Naive B cell (primary cell): ENCODE results near the gene NMU. TPM values are rescaled to one million over a fixed set of nuclear protein-coding genes. Genes with fewer than 3 reads are reported as not detected.

Experiments
- ATAC-seq, 2 donors: fragments of 150-1000 bp; cut with Tn5 transposase; 2 replicates each; pipeline ENCODE4 v1.10.0; 2021; ENCODE audit warnings: low read depth in 2 of 2, mild to moderate bottlenecking in 2 of 2, moderate library complexity in 2 of 2
- DNase-seq: peaks from one replicate; pipeline ENCODE4 v3.0.0; 2022
- H3K27ac Mint-ChIP-seq, 6 donors: one replicate each; pipeline ENCODE4 v1.8.0; 2020 to 2022; ENCODE audit warnings: mild to moderate bottlenecking in 6 of 6, mixed read lengths in 6 of 6, moderate library complexity in 5 of 6, inconsistent platforms in 2 of 6
- H3K27me3 Mint-ChIP-seq, 3 donors: one replicate each; pipeline ENCODE4 v1.8.0; 2021 to 2022; ENCODE audit warnings: mixed read lengths in 3 of 3, mild to moderate bottlenecking in 1 of 3
- H3K36me3 Mint-ChIP-seq, 2 donors: one replicate each; pipeline ENCODE4 v1.8.0; 2020 to 2022; ENCODE audit warnings: mixed read lengths in 2 of 2, inconsistent platforms in 1 of 2, mild to moderate bottlenecking in 1 of 2
- H3K4me1 Mint-ChIP-seq, 3 donors: one replicate each; pipeline ENCODE4 v1.8.0; 2020 to 2022; ENCODE audit warnings: mixed read lengths in 3 of 3, inconsistent platforms in 1 of 3, mild to moderate bottlenecking in 1 of 3, moderate library complexity in 1 of 3
- H3K4me3 Mint-ChIP-seq, 8 donors: one replicate each; pipeline ENCODE4 v1.8.0; 2020 to 2022; ENCODE audit warnings: mild to moderate bottlenecking in 8 of 8, mixed read lengths in 8 of 8, moderate library complexity in 8 of 8, inconsistent platforms in 2 of 8
- H3K9me3 Mint-ChIP-seq, 7 donors: one replicate each; pipeline ENCODE4 v1.8.0; 2020 to 2022; ENCODE audit warnings: mixed read lengths in 7 of 7, mild to moderate bottlenecking in 5 of 7, inconsistent platforms in 2 of 7, moderate library complexity in 1 of 7
- polyA plus RNA-seq, 6 donors: library from polyadenylated mRNA; unstranded; fragments of 300-500 nt; fragmentation: Illumina TruSeq; gene quantifications; one replicate each; pipeline ENCODE4 v1.2.3, GENCODE V29; 2021; ENCODE audit warnings: low read depth in 6 of 6

Gene NMU
- polyA plus RNA-seq, 6 donors from 2014 or later: not detected

DNA sequence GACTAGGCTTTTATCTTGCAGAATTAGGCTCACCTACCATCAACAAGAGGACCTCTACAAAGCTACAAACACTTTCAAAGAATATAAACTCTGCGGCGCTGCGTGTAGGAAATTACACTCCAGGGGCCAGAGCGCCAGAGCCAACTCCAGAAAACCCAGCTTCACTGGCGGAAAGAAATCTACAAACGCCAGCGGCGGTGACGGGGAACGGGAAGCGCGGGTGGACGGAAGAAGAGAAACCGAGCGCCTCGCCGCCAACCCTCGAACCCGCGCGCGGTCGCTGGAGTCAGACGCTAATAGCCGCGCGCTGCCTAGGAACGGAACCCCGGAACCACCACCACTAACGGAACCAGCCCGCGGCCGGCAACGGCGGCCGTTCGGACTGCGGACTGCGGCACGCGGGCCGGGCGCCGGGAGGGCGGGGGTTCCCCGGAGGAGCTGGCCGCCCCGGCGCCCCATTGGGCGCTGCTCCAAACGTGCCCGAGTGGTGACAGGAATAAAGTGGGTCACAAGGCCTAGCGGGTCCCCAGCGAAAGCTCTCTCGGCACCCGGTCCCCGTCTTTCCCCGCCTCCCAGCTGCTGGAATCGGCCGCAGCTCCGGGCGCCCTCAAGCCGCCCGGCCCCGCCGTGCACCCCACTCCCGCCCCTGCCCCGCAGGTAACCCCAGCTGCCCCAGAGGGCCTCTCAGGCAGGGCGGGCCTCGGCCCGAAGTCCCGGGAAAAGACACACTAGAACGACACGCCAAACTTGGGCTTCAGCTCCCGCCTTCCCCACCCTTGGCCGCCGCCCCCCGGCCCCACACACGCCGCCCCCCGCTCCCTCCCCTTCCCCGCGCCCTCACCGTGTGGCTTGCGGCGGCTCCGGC, 90.2 kb downstream of the NMU start:
- Mint-ChIP-seq H3K27ac (peak overlapping the region; percentile 41 to 95 (median 89)), H3K4me1 (peaks cover 0 to 15% (median 14%) of the 10 kb centered on the region in 3 donors), H3K36me3 (no peaks in the 10 kb centered on the region), H3K27me3 (peaks cover 0 to 5% (median 0%) of the 10 kb centered on the region in 3 donors), H3K4me3 (peak overlapping the region; percentile 91 to 99 (median 96)), H3K9me3 (no peaks in the 10 kb centered on the region)
- DNase-seq (peak; percentile 60), ATAC-seq (peak; percentile 47 to 50)

Other genes with a start within 250 kb of the NMU start
- 10 to 100 TPM; 38.0 to 67.3 (median 51.7) TPM for gene TMEM165, start 240.3 kb downstream of the NMU start, polyA plus RNA-seq
- 1 to 10 TPM; 1.3 to 6.0 (median 4.7) TPM for gene CLOCK, start 89.4 kb downstream of the NMU start, polyA plus RNA-seq
- gene PDCL2, start 44.1 kb downstream of the NMU start, polyA plus RNA-seq: not detected
- gene EXOC1L, start 183.5 kb upstream of the NMU start, polyA plus RNA-seq: not detected
- gene EXOC1, start 217.3 kb upstream of the NMU start, polyA plus RNA-seq: 10 to 100 TPM in 5 of 6 donors, 1 to 10 TPM in 1; 1.3 to 15.6 (median 12.3) TPM